ENCODE data around the gene C6orf89.
"Not testable (repeated sequence)": the region's sequence is repeated elsewhere in the genome, so short reads cannot be mapped to it uniquely, and the experiment has no call there.

Gene C6orf89

DNA sequence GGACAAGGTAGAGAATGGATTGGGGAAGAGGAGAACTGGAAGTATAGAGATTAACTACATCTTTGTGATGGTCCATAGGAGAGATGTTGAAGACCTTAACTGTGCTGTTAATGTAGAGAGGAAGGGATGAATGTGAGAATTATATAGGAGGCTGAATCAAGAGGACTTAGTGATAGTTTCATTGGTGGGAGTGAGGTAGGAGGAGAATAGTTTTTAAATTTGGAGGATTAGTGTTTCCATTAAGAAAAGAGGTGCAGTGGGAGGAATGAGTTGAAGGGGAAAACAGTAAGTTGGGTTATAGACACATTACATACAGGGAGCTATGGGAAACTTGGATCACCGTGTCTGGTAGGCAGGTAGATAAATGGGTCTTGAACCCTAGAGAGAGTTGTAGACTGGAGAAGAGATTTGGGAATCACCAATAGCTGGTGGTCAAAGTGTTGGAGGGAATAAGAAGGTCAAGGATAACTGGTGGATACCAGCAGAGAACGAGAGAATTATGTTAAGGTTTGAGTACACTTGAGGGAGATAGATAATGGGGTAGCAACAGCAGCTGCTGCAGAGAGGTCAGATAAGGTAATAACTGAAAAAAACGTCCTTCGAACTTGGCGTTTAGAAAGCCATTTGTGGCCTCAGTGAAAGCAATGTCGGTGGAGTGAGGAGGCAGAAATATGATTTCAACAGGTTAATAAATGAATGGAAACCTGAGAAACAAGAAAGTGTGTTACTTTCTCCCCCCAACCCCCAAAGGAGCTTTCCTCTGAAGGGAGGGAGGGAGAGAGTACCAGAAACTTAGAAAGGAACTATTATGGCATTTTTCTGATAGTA lies 3.1 kb downstream of the C6orf89 start:
- no peak for DNase-seq

- DNase-seq: no peak
These were observed 4.4 kb downstream of the C6orf89 start for GRCh38 chr6:36890112-36890663.

- not testable (repeated sequence) for DNase-seq
These were observed 5.4 kb downstream of the C6orf89 start for GRCh38 chr6:36891153-36891552.

DNA sequence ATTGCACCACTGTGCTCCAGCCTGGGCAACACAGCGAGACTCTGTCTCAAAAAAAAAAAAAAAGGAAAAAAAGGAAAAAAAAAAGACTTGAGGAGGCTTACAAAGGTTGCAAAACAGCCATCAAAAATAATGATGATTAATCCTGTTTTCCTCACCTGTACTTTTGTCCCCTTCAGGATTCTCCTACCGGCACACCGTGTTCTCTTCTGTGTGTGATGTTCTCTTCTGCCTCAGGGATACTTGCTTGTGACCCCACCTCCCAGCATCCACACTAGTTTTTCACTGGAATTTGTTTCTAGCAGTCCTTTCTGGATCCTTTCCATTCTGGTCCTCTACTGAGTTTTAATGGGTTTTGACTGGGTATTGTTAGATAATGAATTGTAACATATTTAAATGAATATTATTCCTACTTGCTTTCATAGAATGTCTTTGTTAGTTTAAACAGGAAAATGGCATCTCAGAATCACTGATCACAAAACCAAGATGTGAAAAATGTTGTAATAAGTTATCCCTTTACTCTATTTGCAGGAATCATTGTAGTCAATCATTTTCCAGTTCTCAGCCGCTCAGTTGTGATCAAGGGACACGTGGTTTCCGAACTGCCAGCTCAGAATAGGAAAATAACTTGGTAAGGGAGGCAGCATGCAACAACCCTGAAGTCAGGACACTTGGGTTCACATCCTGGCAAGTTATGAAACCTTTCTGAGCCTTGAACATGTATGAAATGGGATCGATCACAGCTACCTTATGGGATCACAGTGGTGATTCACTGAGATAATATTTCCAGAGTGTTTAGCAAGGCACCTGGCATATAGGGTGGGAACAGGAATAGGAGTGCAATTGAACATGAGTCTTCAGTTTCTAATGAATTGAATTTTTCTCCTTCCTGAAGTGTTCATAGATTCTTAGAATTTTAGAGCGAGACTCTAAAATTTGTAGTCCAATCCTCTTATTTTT lies 8.5 kb downstream of the C6orf89 start:
- no peak for DNase-seq

GRCh38 chr6:36897609-36898008 lies 11.9 kb downstream of the C6orf89 start:
- DNase-seq: no peak

- DNase-seq: no peak
These were observed 18.4 kb downstream of the C6orf89 start for GRCh38 chr6:36904114-36904513.

DNA sequence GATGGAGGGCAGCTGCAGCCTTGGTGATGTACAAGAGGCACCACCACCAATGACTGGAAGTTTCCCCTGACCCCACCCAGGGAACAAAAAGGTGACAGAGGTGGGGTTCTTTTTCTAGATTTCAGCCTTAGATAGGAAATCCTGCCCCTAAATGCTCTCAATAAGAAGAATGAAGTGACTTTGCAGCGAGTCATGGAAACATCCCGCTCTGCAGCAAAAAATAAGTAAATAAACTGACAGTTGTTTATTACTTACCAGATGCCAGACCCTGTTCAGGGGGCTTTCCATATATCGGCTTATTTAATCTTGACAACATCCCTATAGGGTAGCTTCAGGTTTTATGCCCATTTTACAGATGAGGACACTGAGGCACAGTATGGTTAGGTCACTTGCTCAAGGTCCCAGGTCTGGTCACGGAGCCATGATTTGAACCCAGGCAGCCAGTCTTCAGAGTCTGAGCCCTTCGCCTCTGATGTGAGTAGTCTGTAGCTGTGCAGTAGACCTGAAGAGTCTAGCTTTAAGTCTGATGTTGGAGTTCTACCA lies 19.2 kb downstream of the C6orf89 start:
- DNase-seq: no peak

- DNase-seq: no peak
These were observed 21.0 kb downstream of the C6orf89 start for GRCh38 chr6:36906539-36907325.

- DNase-seq: no peak
These were observed 22.0 kb downstream of the C6orf89 start for GRCh38 chr6:36907781-36908180.

GRCh38 chr6:36908747-36909146 lies 23.0 kb downstream of the C6orf89 start:
- DNase-seq: no peak

GRCh38 chr6:36912030-36912454 lies 26.3 kb downstream of the C6orf89 start:
- peak; percentile 13 for DNase-seq

- DNase-seq: peak; percentile 37
These were observed 26.8 kb downstream of the C6orf89 start for GRCh38 chr6:36912586-36912985.

DNA sequence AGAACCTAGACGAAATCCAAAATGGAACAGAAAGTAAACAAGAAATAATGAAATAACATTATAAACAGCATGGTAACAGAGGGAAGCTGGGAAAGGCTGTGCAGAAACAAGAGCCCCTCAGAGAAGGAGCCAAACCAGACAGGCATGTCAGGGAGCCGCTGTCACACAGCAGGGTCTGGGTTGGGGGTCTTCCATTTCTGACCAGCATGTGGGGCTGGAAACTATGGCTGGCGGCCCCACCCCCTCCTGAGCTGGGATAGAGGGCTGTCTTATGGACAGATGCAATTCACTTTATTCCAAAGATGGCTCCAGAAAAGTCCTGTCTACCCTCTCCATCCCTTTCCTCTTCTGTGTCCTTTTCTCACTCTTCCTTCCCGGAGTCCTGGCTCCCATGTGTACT lies 27.3 kb downstream of the C6orf89 start:
- DNase-seq: no peak

- no peak for DNase-seq
These were observed 28.6 kb downstream of the C6orf89 start for GRCh38 chr6:36914227-36914794.

DNA sequence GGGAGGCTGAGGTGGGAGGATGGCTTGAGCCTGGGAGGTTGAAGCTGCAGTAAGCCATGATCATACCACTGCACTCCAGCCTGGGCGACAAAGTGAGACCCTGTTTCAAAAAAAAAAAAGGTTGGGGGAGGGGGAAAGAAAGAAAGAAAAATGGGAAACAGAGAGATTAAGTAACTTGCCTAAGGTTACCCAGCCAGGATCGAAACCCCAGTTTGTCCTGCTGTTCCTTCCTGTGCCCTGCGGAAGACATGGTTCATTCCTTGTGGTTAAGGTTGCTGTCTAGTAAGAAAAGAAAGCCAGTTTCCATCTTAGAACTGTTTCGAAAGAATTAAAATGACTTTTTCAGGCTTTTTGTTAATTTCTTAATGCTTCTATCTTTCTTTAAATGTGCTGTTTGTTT lies 29.8 kb downstream of the C6orf89 start:
- no peak for DNase-seq

GRCh38 chr6:36916126-36916525 lies 30.4 kb downstream of the C6orf89 start:
- no peak for DNase-seq

GRCh38 chr6:36917541-36918193 lies 31.9 kb downstream of the C6orf89 start:
- DNase-seq: no peak

DNA sequence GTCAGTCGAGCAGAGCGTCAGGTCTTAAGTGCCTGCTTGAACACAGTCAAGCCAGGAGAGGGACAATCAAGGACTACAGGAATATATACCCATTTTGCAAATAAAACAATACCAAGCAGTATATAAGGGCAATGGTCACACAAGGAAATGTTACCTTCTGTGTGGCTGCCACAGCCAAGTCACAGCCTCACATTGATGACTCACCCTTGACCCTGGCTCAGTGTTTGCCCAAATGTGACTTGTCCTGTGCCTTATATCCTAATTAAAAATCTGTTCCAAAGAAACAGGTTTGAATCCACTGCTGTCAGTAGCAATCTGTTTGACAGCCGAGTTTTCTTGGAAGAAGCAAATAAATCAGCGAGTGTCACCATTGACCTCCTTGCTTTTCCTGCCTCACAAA lies 34.3 kb downstream of the C6orf89 start:
- DNase-seq: no peak

DNA sequence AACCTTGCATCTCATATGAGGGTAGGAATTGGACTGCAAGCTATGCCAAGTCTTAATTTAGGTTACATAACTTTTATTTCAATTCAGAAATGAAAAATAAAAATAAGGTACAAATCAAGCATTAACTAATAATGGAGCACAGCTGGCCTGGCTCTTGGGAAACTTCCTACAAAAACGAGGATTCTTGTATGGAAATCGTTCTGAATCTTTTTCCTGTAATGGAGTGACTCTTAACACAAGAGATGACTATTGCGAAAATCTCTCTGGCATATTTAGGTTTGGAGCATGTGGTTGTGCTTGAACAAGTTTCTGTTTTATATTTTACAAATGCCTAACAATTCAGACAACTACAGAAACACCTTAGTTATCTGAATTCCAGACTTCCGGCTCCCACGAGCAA lies 34.8 kb downstream of the C6orf89 start:
- DNase-seq: no peak

- peak; percentile 14 for DNase-seq
These were observed 38.4 kb downstream of the C6orf89 start for GRCh38 chr6:36924131-36924530.

DNA sequence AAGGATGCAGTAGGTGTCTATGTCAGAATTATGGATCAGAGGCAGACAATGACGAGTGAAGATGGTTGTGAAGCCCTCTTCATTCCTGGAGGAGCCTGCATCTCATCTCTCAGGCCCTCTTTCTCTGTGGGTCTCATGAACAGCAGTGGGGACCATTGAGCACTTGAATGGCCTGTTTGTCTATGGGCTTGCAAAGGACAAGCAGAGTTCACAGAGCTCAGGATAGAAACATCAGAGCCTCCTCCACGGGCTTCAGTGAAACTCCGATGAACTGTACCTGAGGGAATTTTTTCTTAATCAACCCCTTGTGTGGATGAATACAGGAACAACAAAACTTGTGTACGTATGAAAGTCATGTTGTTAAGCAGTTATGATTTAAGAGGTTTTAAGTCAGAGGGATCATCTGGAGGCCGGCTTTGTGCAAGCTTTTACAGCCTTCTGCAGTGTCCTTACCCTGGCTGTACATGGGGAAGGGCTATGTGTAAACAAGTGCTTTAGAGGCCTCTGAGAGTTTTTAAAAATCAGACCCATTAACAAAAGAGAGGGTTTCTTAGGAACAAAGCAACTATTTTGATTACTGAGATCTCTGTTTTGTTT lies 39.1 kb downstream of the C6orf89 start:
- DNase-seq: no peak

Measured in activated gamma-delta T cell treated with Interleukin-2 at 50 U/mL for 16 hours (primary cell).